ENCODE measurements around the gene SH3BGRL2.
"Not testable (repeated sequence)": the region's sequence is repeated elsewhere in the genome, so short reads cannot be mapped to it uniquely, and the experiment has no call there.

SH3BGRL2 gene

GRCh38 chr6:79724816-79725215, 93.7 kb downstream of the SH3BGRL2 start:
- Histone ChIP-seq H3K9ac (ENCODE audit: insufficient read length, low read depth) (no peak overlapping the region), H3K27me3 (ENCODE audit: insufficient read depth, insufficient read length) (no peaks in the 10 kb centered on the region), H3K4me1 (ENCODE audit: insufficient read depth, insufficient read length) (no peaks in the 10 kb centered on the region), H3K36me3 (ENCODE audit: insufficient read depth, insufficient read length, low read length) (no peaks in the 10 kb centered on the region), H3K9me3 (ENCODE audit: insufficient read depth, low read length) (no peaks in the 10 kb centered on the region), H3K4me3 (ENCODE audit: insufficient read length, low read depth) (no peak overlapping the region)
- TF ChIP-seq ZNF274 (IDR thresholded peaks at IDR 0.05; ENCODE audit: low read depth, low read length) (no peak), YY1 (IDR thresholded peaks at IDR 0.05; ENCODE audit: insufficient read depth, insufficient read length) (no peak), SUZ12 (IDR thresholded peaks at IDR 0.05; ENCODE audit: extremely low read depth, insufficient read depth, insufficient read length) (no peak)
- no peak for DNase-seq (ENCODE audit: low read depth, low spot score)

- no peaks in the 10 kb centered on the region for H3K27me3 ChIP-seq (ENCODE audit: insufficient read depth, insufficient read length)
- H3K4me3 ChIP-seq (ENCODE audit: insufficient read length, low read depth): no peak overlapping the region
- TF ChIP-seq YY1 (IDR thresholded peaks at IDR 0.05; ENCODE audit: insufficient read depth, insufficient read length) (no peak), ZNF274 (IDR thresholded peaks at IDR 0.05; ENCODE audit: low read depth, low read length) (no peak), SUZ12 (IDR thresholded peaks at IDR 0.05; ENCODE audit: extremely low read depth, insufficient read depth, insufficient read length) (no peak)
- H3K9ac ChIP-seq (ENCODE audit: insufficient read length, low read depth): no peak overlapping the region
- no peaks in the 10 kb centered on the region for H3K4me1 ChIP-seq (ENCODE audit: insufficient read depth, insufficient read length)
- no peaks in the 10 kb centered on the region for H3K9me3 ChIP-seq (ENCODE audit: insufficient read depth, low read length)
- DNase-seq (ENCODE audit: low read depth, low spot score): no peak
- H3K36me3 ChIP-seq (ENCODE audit: insufficient read depth, insufficient read length, low read length): no peaks in the 10 kb centered on the region
These were observed 100.3 kb downstream of the SH3BGRL2 start for GRCh38 chr6:79731471-79731870.

- Histone ChIP-seq H3K36me3 (ENCODE audit: insufficient read depth, insufficient read length, low read length) (no peaks in the 10 kb centered on the region), H3K9ac (ENCODE audit: insufficient read length, low read depth) (no peak overlapping the region), H3K4me3 (ENCODE audit: insufficient read length, low read depth) (no peak overlapping the region), H3K4me1 (ENCODE audit: insufficient read depth, insufficient read length) (no peaks in the 10 kb centered on the region), H3K27me3 (ENCODE audit: insufficient read depth, insufficient read length) (no peaks in the 10 kb centered on the region), H3K9me3 (ENCODE audit: insufficient read depth, low read length) (no peaks in the 10 kb centered on the region)
- TF ChIP-seq SUZ12 (IDR thresholded peaks at IDR 0.05; ENCODE audit: extremely low read depth, insufficient read depth, insufficient read length): no peak
- no peak for TF ChIP-seq YY1 (IDR thresholded peaks at IDR 0.05; ENCODE audit: insufficient read depth, insufficient read length)
- no peak for TF ChIP-seq ZNF274 (IDR thresholded peaks at IDR 0.05; ENCODE audit: low read depth, low read length)
- DNase-seq (ENCODE audit: low read depth, low spot score): no peak
These were observed 102.3 kb downstream of the SH3BGRL2 start for GRCh38 chr6:79733388-79733787.

- H3K4me3 ChIP-seq (ENCODE audit: insufficient read length, low read depth): no peak overlapping the region
- no peaks in the 10 kb centered on the region for H3K36me3 ChIP-seq (ENCODE audit: insufficient read depth, insufficient read length, low read length)
- no peaks in the 10 kb centered on the region for H3K9me3 ChIP-seq (ENCODE audit: insufficient read depth, low read length)
- no peak for TF ChIP-seq YY1 (IDR thresholded peaks at IDR 0.05; ENCODE audit: insufficient read depth, insufficient read length)
- no peak for TF ChIP-seq SUZ12 (IDR thresholded peaks at IDR 0.05; ENCODE audit: extremely low read depth, insufficient read depth, insufficient read length)
- TF ChIP-seq ZNF274 (IDR thresholded peaks at IDR 0.05; ENCODE audit: low read depth, low read length): no peak
- no peak overlapping the region for H3K9ac ChIP-seq (ENCODE audit: insufficient read length, low read depth)
- DNase-seq (ENCODE audit: low read depth, low spot score): no peak
- H3K27me3 ChIP-seq (ENCODE audit: insufficient read depth, insufficient read length): no peaks in the 10 kb centered on the region
- no peaks in the 10 kb centered on the region for H3K4me1 ChIP-seq (ENCODE audit: insufficient read depth, insufficient read length)
These were observed 103.2 kb downstream of the SH3BGRL2 start for GRCh38 chr6:79734374-79734773.

- Histone ChIP-seq H3K4me3 (ENCODE audit: insufficient read length, low read depth) (no peak overlapping the region), H3K4me1 (ENCODE audit: insufficient read depth, insufficient read length) (no peaks in the 10 kb centered on the region), H3K9me3 (ENCODE audit: insufficient read depth, low read length) (no peaks in the 10 kb centered on the region), H3K36me3 (ENCODE audit: insufficient read depth, insufficient read length, low read length) (no peaks in the 10 kb centered on the region), H3K9ac (ENCODE audit: insufficient read length, low read depth) (no peak overlapping the region), H3K27me3 (ENCODE audit: insufficient read depth, insufficient read length) (no peaks in the 10 kb centered on the region)
- DNase-seq (ENCODE audit: low read depth, low spot score): no peak
- TF ChIP-seq YY1 (IDR thresholded peaks at IDR 0.05; ENCODE audit: insufficient read depth, insufficient read length) (no peak), ZNF274 (IDR thresholded peaks at IDR 0.05; ENCODE audit: low read depth, low read length) (no peak), SUZ12 (IDR thresholded peaks at IDR 0.05; ENCODE audit: extremely low read depth, insufficient read depth, insufficient read length) (no peak)
These were observed 104.1 kb downstream of the SH3BGRL2 start for GRCh38 chr6:79735183-79735582.

- Histone ChIP-seq H3K27me3 (ENCODE audit: insufficient read depth, insufficient read length) (no peaks in the 10 kb centered on the region), H3K4me3 (ENCODE audit: insufficient read length, low read depth) (no peak overlapping the region), H3K9ac (ENCODE audit: insufficient read length, low read depth) (no peak overlapping the region), H3K36me3 (ENCODE audit: insufficient read depth, insufficient read length, low read length) (no peaks in the 10 kb centered on the region), H3K9me3 (ENCODE audit: insufficient read depth, low read length) (no peaks in the 10 kb centered on the region), H3K4me1 (ENCODE audit: insufficient read depth, insufficient read length) (no peaks in the 10 kb centered on the region)
- DNase-seq (ENCODE audit: low read depth, low spot score): no peak
- no peak for TF ChIP-seq SUZ12 (IDR thresholded peaks at IDR 0.05; ENCODE audit: extremely low read depth, insufficient read depth, insufficient read length)
- TF ChIP-seq ZNF274 (IDR thresholded peaks at IDR 0.05; ENCODE audit: low read depth, low read length): no peak
- no peak for TF ChIP-seq YY1 (IDR thresholded peaks at IDR 0.05; ENCODE audit: insufficient read depth, insufficient read length)
These were observed 106.0 kb downstream of the SH3BGRL2 start for GRCh38 chr6:79737172-79737571.

- no peak overlapping the region for H3K4me3 ChIP-seq (ENCODE audit: insufficient read length, low read depth)
- no peaks in the 10 kb centered on the region for H3K4me1 ChIP-seq (ENCODE audit: insufficient read depth, insufficient read length)
- H3K27me3 ChIP-seq (ENCODE audit: insufficient read depth, insufficient read length): no peaks in the 10 kb centered on the region
- no peaks in the 10 kb centered on the region for H3K9me3 ChIP-seq (ENCODE audit: insufficient read depth, low read length)
- H3K36me3 ChIP-seq (ENCODE audit: insufficient read depth, insufficient read length, low read length): no peaks in the 10 kb centered on the region
- TF ChIP-seq SUZ12 (IDR thresholded peaks at IDR 0.05; ENCODE audit: extremely low read depth, insufficient read depth, insufficient read length) (no peak), ZNF274 (IDR thresholded peaks at IDR 0.05; ENCODE audit: low read depth, low read length) (no peak), YY1 (IDR thresholded peaks at IDR 0.05; ENCODE audit: insufficient read depth, insufficient read length) (no peak)
- no peak overlapping the region for H3K9ac ChIP-seq (ENCODE audit: insufficient read length, low read depth)
- DNase-seq (ENCODE audit: low read depth, low spot score): no peak
These were observed 110.9 kb downstream of the SH3BGRL2 start for GRCh38 chr6:79742030-79742429.

GRCh38 chr6:79745282-79745681, 114.2 kb downstream of the SH3BGRL2 start:
- DNase-seq (ENCODE audit: low read depth, low spot score); H3K4me1 ChIP-seq (ENCODE audit: insufficient read depth, insufficient read length); H3K9me3 ChIP-seq (ENCODE audit: insufficient read depth, low read length): not testable (repeated sequence)

GRCh38 chr6:79746325-79746724, 115.2 kb downstream of the SH3BGRL2 start:
- H3K4me3 ChIP-seq (ENCODE audit: insufficient read length, low read depth); H3K4me1 ChIP-seq (ENCODE audit: insufficient read depth, insufficient read length); H3K9ac ChIP-seq (ENCODE audit: insufficient read length, low read depth); H3K27me3 ChIP-seq (ENCODE audit: insufficient read depth, insufficient read length); DNase-seq (ENCODE audit: low read depth, low spot score); H3K9me3 ChIP-seq (ENCODE audit: insufficient read depth, low read length); H3K36me3 ChIP-seq (ENCODE audit: insufficient read depth, insufficient read length, low read length): not testable (repeated sequence)

More at GRCh38 chr6:79745282-79745681, 114.2 kb downstream of the SH3BGRL2 start:
- not testable (repeated sequence) for H3K27me3 ChIP-seq (ENCODE audit: insufficient read depth, insufficient read length); H3K9ac ChIP-seq (ENCODE audit: insufficient read length, low read depth); H3K4me3 ChIP-seq (ENCODE audit: insufficient read length, low read depth); H3K36me3 ChIP-seq (ENCODE audit: insufficient read depth, insufficient read length, low read length)

Measured in NT2/D1 (cell line).